B cell (primary cell): ENCODE data around the gene PML. TPM values are rescaled to one million over a fixed set of nuclear protein-coding genes. Genes with fewer than 3 reads are reported as not detected.

Source experiments
- ATAC-seq: fragments of 200-7000 bp; cut with Tn5 transposase; one replicate; pipeline ENCODE4 v1.10.0; 2021; ENCODE audit warnings: low read depth, mild to moderate bottlenecking, moderate number of reproducible peaks, moderate library complexity
- CTCF ChIA-PET: fragments of 350-600 bp; sonication (Branson Sonifier 250); formaldehyde crosslinking; loops from one replicate; lab custom pipeline; 2021; ENCODE audit warnings: antibody characterized with exemption, inconsistent platforms; lab: Charles Lee
- POLR2A ChIA-PET: fragments of 350-600 bp; sonication (Branson Sonifier 250); formaldehyde crosslinking; loops from one replicate; lab custom pipeline; 2021; ENCODE audit warnings: antibody characterized with exemption; lab: Charles Lee
- DNase-seq: peaks from one replicate; pipeline ENCODE4 v3.0.0; 2013
- H2AFZ ChIP-seq: 2 replicates; pipeline ENCODE4 v1.6.1; 2012; ENCODE audit warnings: mild to moderate bottlenecking, low read depth, low read length; ENCODE audit not compliant: insufficient read depth, poor library complexity, severe bottlenecking
- H3K27ac ChIP-seq, 2 donors: 1 replicate in 1 of 2; 2 replicates in 1 of 2; pipeline ENCODE4 v1.5.1; 2012 to 2013; ENCODE audit warnings: low read length in 2 of 2, mild to moderate bottlenecking in 2 of 2, moderate library complexity in 1 of 2
- H3K27me3 ChIP-seq, 4 experiments: fragments of 200-600 bp in 1 of 4; sonication (generic) in 1 of 4; replicated peaks in 1 of 4; 1 replicate in 2 of 4; 2 replicates in 2 of 4; pipeline versions ENCODE4 v1.6.1 to v1.7.0; 2013 to 2016; ENCODE audit warnings: low read length in 3 of 4, mild to moderate bottlenecking in 2 of 4, mixed read lengths in 1 of 4, moderate library complexity in 1 of 4; ENCODE audit not compliant: insufficient read depth in 4 of 4, control insufficient read depth in 3 of 4; ENCODE audit errors: control extremely low read depth in 1 of 4
- H3K36me3 ChIP-seq, 2 experiments: replicated peaks in 1 of 2; 1 replicate in 1 of 2; 2 replicates in 1 of 2; pipeline versions ENCODE4 v1.6.1 to v1.7.1; 2013; ENCODE audit warnings: low read length in 1 of 2; ENCODE audit not compliant: insufficient read depth in 2 of 2, control insufficient read depth in 1 of 2; ENCODE audit errors: control extremely low read depth in 1 of 2, extremely low read depth in 1 of 2
- H3K4me1 ChIP-seq, 2 donors: fragments of 200-600 bp in 1 of 2; sonication (generic) in 1 of 2; 1 replicate in 1 of 2; 2 replicates in 1 of 2; pipeline versions ENCODE4 v1.5.1 to v1.6.1; 2013 to 2017; ENCODE audit warnings: low read length in 2 of 2; ENCODE audit not compliant: control insufficient read depth in 2 of 2, insufficient read depth in 2 of 2
- H3K4me2 ChIP-seq: replicated peaks from 2 replicates; pipeline ENCODE3; 2012; ENCODE audit warnings: mild to moderate bottlenecking, low read depth, low read length; ENCODE audit not compliant: poor library complexity, severe bottlenecking
- H3K4me3 ChIP-seq, 5 experiments: fragments of 200-600 bp in 1 of 5; sonication (generic) in 1 of 5; 1 replicate in 3 of 5; 2 replicates in 2 of 5; pipeline versions ENCODE4 v1.5.1 to v1.7.0; 2011 to 2016; ENCODE audit warnings: low read length in 4 of 5, mild to moderate bottlenecking in 4 of 5, low read depth in 2 of 5, control low read depth in 1 of 5, moderate library complexity in 1 of 5; ENCODE audit not compliant: insufficient read depth in 1 of 5; ENCODE audit errors: control extremely low read depth in 1 of 5, extremely low read depth in 1 of 5
- H3K79me2 ChIP-seq: fragments of 200-600 bp; sonication (generic); one replicate; pipeline ENCODE4 v1.6.0; 2016; ENCODE audit warnings: low read length; ENCODE audit not compliant: control insufficient read depth, insufficient read depth
- H3K9ac ChIP-seq: fragments of 200-600 bp; sonication (generic); 2 replicates; pipeline ENCODE4 v1.6.1; 2017; ENCODE audit warnings: mild to moderate bottlenecking, low read length, moderate library complexity
- H3K9me3 ChIP-seq, 3 donors: one replicate each; pipeline versions ENCODE4 v1.6.1 to v1.7.1; 2013; ENCODE audit warnings: low read length in 2 of 3; ENCODE audit not compliant: control insufficient read depth in 2 of 3, insufficient read depth in 1 of 3; ENCODE audit errors: control extremely low read depth in 1 of 3
- H4K20me1 ChIP-seq: 2 replicates; pipeline ENCODE4 v1.6.0; 2012; ENCODE audit warnings: mild to moderate bottlenecking, low read length; ENCODE audit not compliant: insufficient read depth, control insufficient read depth, poor library complexity, severe bottlenecking
- H3K27ac Mint-ChIP-seq: one replicate; pipeline ENCODE4 v1.8.0; 2021; ENCODE audit warnings: mixed read lengths
- H3K27me3 Mint-ChIP-seq: one replicate; pipeline ENCODE4 v1.8.0; 2021; ENCODE audit warnings: mixed read lengths
- H3K4me1 Mint-ChIP-seq: one replicate; pipeline ENCODE4 v1.8.0; 2021; ENCODE audit warnings: mixed read lengths
- H3K4me3 Mint-ChIP-seq: one replicate; pipeline ENCODE4 v1.8.0; 2021; ENCODE audit warnings: mixed read lengths
- H3K9me3 Mint-ChIP-seq: one replicate; pipeline ENCODE4 v1.8.0; 2022; ENCODE audit warnings: mixed read lengths; ENCODE audit not compliant: insufficient read depth
- EZH2 ChIP-seq: IDR thresholded peaks from 2 replicates; pipeline ENCODE4 v1.6.1; 2012; ENCODE audit warnings: borderline replicate concordance, low read depth, mild to moderate bottlenecking, moderate library complexity, low read length; ENCODE audit not compliant: insufficient read depth, poor library complexity, severe bottlenecking
- WGBS: methylation state at CpG from one replicate; pipeline ENCODE4 v1.1.5; 2013; ENCODE audit warnings: missing lambda C conversion rate; ENCODE audit not compliant: insufficient coverage; 5-methylcytosine and 5-hydroxymethylcytosine counted together
- intact Hi-C: fragments of 100-400 bp; cut with micrococcal nuclease; formaldehyde crosslinking; loops from one replicate; pipeline ENCODE4 v1.10.0; 2022
- polyA plus RNA-seq: library from polyadenylated mRNA; depleted of rRNA; stranded (reverse); fragments of >200 nt; gene quantifications from 2 replicates; pipeline ENCODE4 v1.2.3, GENCODE V29; 2012
- total RNA-seq, 2 donors: library from RNA; stranded (reverse); fragments of 120-200 nt in 1 of 2; gene quantifications; 1 replicate in 1 of 2; 2 replicates in 1 of 2; pipeline versions ENCODE4 v1.2.3 to v1.2.4, GENCODE V29; 2013 to 2022
- TF ChIP-seq, protein P1 (sequence below): fragments of 200-600 bp; IDR thresholded peaks from one replicate; pipeline ENCODE4 v1.8.0; 2022; ENCODE audit warnings: antibody characterized with exemption, mild to moderate bottlenecking

The PML gene
- total and polyA plus RNA-seq, 2 donors (not counting 1 experiment from before 2014, with no cell fraction given) = 59.2 to 66.3 TPM

DNA sequence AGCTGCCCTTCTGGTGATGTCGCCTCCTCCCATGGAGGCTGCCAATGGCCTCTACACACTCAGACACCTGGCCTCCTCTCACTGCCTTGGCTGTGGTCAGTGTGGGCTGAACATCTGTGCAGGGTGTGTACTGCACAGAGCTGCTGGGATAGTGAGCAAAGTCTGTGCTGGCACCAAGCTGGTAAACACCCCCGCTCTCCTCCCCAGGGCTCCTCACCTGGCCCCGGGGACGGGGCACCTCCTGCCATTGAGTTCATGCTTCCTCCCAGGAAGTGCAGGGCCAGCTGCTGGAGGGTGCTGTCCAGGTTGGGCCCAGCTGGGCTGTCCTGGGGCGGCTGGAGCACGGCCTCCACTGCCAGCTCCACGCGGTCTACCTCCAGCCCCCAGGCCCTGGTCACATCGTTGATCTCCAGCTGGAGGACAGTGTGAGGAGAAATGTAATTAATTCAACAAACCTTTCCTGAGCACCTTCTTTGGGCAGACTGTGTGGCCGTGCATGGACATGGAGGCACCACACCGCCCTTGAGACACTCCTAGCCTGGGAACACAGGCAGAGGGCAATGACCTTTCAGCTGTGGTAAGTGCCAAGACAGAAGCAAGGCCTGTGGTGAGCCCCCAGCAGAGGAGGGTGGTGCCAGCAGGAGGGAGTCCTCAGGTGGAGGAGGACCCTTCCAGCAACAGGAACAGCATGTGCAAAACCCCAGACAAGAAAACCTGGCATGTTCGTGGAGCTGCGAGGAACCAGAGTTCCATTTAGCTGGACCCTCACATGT, 9.2 kb upstream of the PML start:
- Histone ChIP-seq H3K4me3 (no peak overlapping the region), H3K27me3 (no peaks in the 10 kb centered on the region), H4K20me1 (no peaks in the 10 kb centered on the region), H3K4me2 (peak overlapping the region; percentile 46), H3K4me1 (peaks cover 44 to 56% of the 10 kb centered on the region in 2 donors), H3K36me3 (no peaks in the 10 kb centered on the region), H3K79me2 (peaks cover 8% of the 10 kb centered on the region), H3K9me3 (no peaks in the 10 kb centered on the region), H2AFZ (peak overlapping the region; percentile 18), H3K27ac (peak overlapping the region; percentile 34 to 41), H3K9ac (no peak overlapping the region)
- intact Hi-C loops = no loop called here
- peaks cover 62% of the 10 kb centered on the region for H3K4me1 Mint-ChIP-seq
- DNase-seq (no peak), ATAC-seq (peak; percentile 39)
- peak overlapping the region; percentile 70 for H3K27ac Mint-ChIP-seq
- no peak overlapping the region for H3K4me3 Mint-ChIP-seq
- H3K9me3 Mint-ChIP-seq = no peaks in the 10 kb centered on the region
- CTCF ChIA-PET = interaction anchor here (0.8 to 1.4 kb wide), 6 partner anchors 9 to 64 kb away, joined by 3 to 4 read pairs (median 4); partner anchors contain the start of gene PML
- WGBS = 60% methylated on average over 6 of the region's 13 CpGs
- POLR2A ChIA-PET = interaction anchor here (0.7 kb wide), 1 partner anchor 27 kb away, joined by 8 read pairs; no protein-coding TSS in a partner anchor
- TF ChIP-seq, protein P1, sequence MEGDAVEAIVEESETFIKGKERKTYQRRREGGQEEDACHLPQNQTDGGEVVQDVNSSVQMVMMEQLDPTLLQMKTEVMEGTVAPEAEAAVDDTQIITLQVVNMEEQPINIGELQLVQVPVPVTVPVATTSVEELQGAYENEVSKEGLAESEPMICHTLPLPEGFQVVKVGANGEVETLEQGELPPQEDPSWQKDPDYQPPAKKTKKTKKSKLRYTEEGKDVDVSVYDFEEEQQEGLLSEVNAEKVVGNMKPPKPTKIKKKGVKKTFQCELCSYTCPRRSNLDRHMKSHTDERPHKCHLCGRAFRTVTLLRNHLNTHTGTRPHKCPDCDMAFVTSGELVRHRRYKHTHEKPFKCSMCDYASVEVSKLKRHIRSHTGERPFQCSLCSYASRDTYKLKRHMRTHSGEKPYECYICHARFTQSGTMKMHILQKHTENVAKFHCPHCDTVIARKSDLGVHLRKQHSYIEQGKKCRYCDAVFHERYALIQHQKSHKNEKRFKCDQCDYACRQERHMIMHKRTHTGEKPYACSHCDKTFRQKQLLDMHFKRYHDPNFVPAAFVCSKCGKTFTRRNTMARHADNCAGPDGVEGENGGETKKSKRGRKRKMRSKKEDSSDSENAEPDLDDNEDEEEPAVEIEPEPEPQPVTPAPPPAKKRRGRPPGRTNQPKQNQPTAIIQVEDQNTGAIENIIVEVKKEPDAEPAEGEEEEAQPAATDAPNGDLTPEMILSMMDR = no peak
- no peak for TF ChIP-seq EZH2
- H3K27me3 Mint-ChIP-seq = no peaks in the 10 kb centered on the region
